ENCODE data around the gene CIB4. TPM values are rescaled to one million over a fixed set of nuclear protein-coding genes. Genes with fewer than 3 reads are reported as not detected.

CIB4 gene
- total and polyA plus RNA-seq, 7 donors = not detected

GRCh38 chr2:26678035-26678434 is 36.9 kb upstream of the CIB4 start:
- no peak for DNase-seq
- H3K36me3 ChIP-seq = no peaks in the 10 kb centered on the region
- peaks cover 0 to 14% (median 1%) of the 10 kb centered on the region in 4 donors for H3K4me1 ChIP-seq
- no peak overlapping the region for H3K4me3 ChIP-seq
- intact Hi-C loops (cut with DNase I) = no loop called here
- H3K27ac ChIP-seq = no peak overlapping the region
- TF ChIP-seq POLR2A (IDR thresholded peaks at IDR 0.05) (no peak), EP300 (IDR thresholded peaks at IDR 0.05) (no peak), POLR2AphosphoS5 (IDR thresholded peaks at IDR 0.05) (no peak), CTCF (IDR thresholded peaks at IDR 0.05) (no peak)
- no peaks in the 10 kb centered on the region for H3K9me3 ChIP-seq
- no peaks in the 10 kb centered on the region for H3K27me3 ChIP-seq
- 91 to 92% methylated on average over 4 of the region's 4 CpGs for WGBS, 2 donors

GRCh38 chr2:26675651-26676255 is 34.6 kb upstream of the CIB4 start:
- no peak for TF ChIP-seq POLR2A (IDR thresholded peaks at IDR 0.05)
- no peak for TF ChIP-seq EP300 (IDR thresholded peaks at IDR 0.05)
- TF ChIP-seq POLR2AphosphoS5 (IDR thresholded peaks at IDR 0.05) = no peak
- no peak for TF ChIP-seq CTCF (IDR thresholded peaks at IDR 0.05)
- WGBS, 2 donors = 92 to 94% methylated on average over 6 of the region's 6 CpGs
- peak; percentile 61 for DNase-seq
- Histone ChIP-seq H3K4me3 (no peak overlapping the region), H3K27ac (no peak overlapping the region), H3K9me3 (no peaks in the 10 kb centered on the region), H3K36me3 (no peaks in the 10 kb centered on the region), H3K27me3 (no peaks in the 10 kb centered on the region), H3K4me1 (peaks cover 0 to 8% (median 0%) of the 10 kb centered on the region in 4 donors)
- intact Hi-C loops (cut with DNase I) = no loop called here

- DNase-seq = peak; percentile 67
- 86 to 88% methylated on average over 13 of the region's 13 CpGs for WGBS, 2 donors
Observed at GRCh38 chr2:26674771-26675170, 33.6 kb upstream of the CIB4 start.

GRCh38 chr2:26674002-26674751 is 33.0 kb upstream of the CIB4 start:
- Histone ChIP-seq H3K4me1 (peaks cover 0 to 8% (median 0%) of the 10 kb centered on the region in 4 donors), H3K9me3 (no peaks in the 10 kb centered on the region), H3K36me3 (no peaks in the 10 kb centered on the region), H3K4me3 (no peak overlapping the region), H3K27me3 (no peaks in the 10 kb centered on the region), H3K27ac (no peak overlapping the region)
- DNase-seq = peak; percentile 45
- WGBS, 2 donors = 78 to 86% methylated on average over 14 of the region's 14 CpGs
- no peak for TF ChIP-seq CTCF (IDR thresholded peaks at IDR 0.05)
- no peak for TF ChIP-seq POLR2AphosphoS5 (IDR thresholded peaks at IDR 0.05)
- no peak for TF ChIP-seq POLR2A (IDR thresholded peaks at IDR 0.05)
- TF ChIP-seq EP300 (IDR thresholded peaks at IDR 0.05) = no peak
- intact Hi-C loops (cut with DNase I) = no loop called here

More at GRCh38 chr2:26674771-26675170, 33.6 kb upstream of the CIB4 start:
- Histone ChIP-seq H3K4me3 (no peak overlapping the region), H3K36me3 (no peaks in the 10 kb centered on the region), H3K27me3 (no peaks in the 10 kb centered on the region), H3K4me1 (peaks cover 0 to 8% (median 0%) of the 10 kb centered on the region in 4 donors), H3K27ac (no peak overlapping the region), H3K9me3 (no peaks in the 10 kb centered on the region)
- intact Hi-C loops (cut with DNase I) = no loop called here
- no peak for TF ChIP-seq POLR2AphosphoS5 (IDR thresholded peaks at IDR 0.05)
- no peak for TF ChIP-seq CTCF (IDR thresholded peaks at IDR 0.05)
- no peak for TF ChIP-seq EP300 (IDR thresholded peaks at IDR 0.05)
- TF ChIP-seq POLR2A (IDR thresholded peaks at IDR 0.05) = no peak

Data from sigmoid colon (tissue), 7 donors.